ENCODE measurements around the gene SHISA5.

DNA sequence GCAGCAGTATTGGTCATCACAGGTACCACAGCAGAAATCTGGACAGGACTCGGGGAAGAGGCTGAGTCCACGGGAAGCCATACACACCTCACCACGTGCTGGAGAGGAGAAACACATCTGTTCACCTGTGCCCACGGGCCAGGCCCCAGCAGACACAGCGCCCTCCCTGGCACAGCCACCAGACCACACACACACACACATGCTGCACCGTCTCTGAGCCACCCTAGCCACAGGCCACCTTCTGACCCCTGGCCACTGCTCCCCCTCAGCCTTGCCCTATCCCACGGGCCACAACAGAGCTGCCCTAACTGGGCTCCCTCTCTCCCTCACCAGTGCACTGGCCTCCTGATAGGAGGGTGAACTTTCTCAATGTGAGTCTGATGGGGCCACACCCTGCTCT, 2.8 kb downstream of the SHISA5 start:
- no peak for TF ChIP-seq SREBF1 (IDR thresholded peaks at IDR 0.05; ENCODE audit: low read length)
- TF ChIP-seq, protein P1, sequence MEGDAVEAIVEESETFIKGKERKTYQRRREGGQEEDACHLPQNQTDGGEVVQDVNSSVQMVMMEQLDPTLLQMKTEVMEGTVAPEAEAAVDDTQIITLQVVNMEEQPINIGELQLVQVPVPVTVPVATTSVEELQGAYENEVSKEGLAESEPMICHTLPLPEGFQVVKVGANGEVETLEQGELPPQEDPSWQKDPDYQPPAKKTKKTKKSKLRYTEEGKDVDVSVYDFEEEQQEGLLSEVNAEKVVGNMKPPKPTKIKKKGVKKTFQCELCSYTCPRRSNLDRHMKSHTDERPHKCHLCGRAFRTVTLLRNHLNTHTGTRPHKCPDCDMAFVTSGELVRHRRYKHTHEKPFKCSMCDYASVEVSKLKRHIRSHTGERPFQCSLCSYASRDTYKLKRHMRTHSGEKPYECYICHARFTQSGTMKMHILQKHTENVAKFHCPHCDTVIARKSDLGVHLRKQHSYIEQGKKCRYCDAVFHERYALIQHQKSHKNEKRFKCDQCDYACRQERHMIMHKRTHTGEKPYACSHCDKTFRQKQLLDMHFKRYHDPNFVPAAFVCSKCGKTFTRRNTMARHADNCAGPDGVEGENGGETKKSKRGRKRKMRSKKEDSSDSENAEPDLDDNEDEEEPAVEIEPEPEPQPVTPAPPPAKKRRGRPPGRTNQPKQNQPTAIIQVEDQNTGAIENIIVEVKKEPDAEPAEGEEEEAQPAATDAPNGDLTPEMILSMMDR (IDR thresholded peaks at IDR 0.05 in 2 of 3, conservative IDR thresholded peaks at IDR 0.05 in 1 of 3; ENCODE audit: control insufficient read depth in 2 of 3, extremely low read depth in 1 of 3, insufficient read depth in 1 of 3, low read depth in 3 of 3, low read length in 3 of 3), result no peak
- no peak for TF ChIP-seq MYC (IDR thresholded peaks at IDR 0.05; ENCODE audit: insufficient read depth, insufficient read length, insufficient replicate concordance, low read length, severe bottlenecking)
- no peak for TF ChIP-seq PAX5 (IDR thresholded peaks at IDR 0.05; ENCODE audit: borderline replicate concordance, low read depth, low read length)
- no peak for TF ChIP-seq JUND (IDR thresholded peaks at IDR 0.05; ENCODE audit: low read depth, low read length)
- TF ChIP-seq HCFC1 (IDR thresholded peaks at IDR 0.05; ENCODE audit: low read length), result no peak
